Measurements from ENCODE around the gene TJP2. TPM values are rescaled to one million over a fixed set of nuclear protein-coding genes. Genes with fewer than 3 reads are reported as not detected.

TJP2 gene
- total and polyA plus RNA-seq, 2 of the 4 experiments (the other 2 are of a cell fraction): 38.3 to 49.3 TPM

DNA sequence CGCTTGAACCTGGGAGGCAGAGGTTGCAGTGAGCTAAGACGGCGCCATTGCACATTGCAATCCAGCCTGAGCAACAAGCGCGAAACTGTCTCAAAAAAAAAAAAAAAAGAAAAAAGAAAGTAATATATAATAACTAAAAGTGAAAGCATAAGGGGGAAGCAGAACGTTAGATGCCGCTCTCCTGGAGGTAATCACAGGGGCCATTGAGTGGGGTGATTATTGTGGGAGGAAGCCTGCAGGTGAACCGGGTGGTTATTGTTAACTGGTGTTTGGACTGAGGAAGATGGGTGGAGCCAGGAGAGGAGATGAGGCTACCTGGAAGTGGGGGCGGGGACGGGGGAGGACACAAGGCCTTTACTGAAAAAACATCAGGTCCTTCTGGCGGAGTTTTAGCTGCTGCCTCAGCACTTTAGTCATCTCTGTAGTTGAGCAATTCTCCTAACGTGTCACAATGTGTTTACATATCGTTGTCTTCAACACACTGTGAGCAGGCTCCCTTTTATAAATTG lies 5.3 kb upstream of the TJP2 start:
- no peak overlapping the region for H3K18ac ChIP-seq (ENCODE audit: low read depth, low read length)
- no peak overlapping the region for H2AK5ac ChIP-seq (ENCODE audit: low read depth, low read length)
- WGBS, 2 experiments (ENCODE audit: extremely low coverage in 2 of 2, insufficient read length in 1 of 2): no CpG with 5 or more reads among the region's 13 CpGs
- H2BK15ac ChIP-seq (ENCODE audit: low read depth, low read length): no peak overlapping the region
- H3K9ac ChIP-seq (ENCODE audit: low read depth, low read length): no peak overlapping the region
- H4K91ac ChIP-seq (ENCODE audit: insufficient read depth, low read depth, low read length): no peak overlapping the region
- H2AFZ ChIP-seq (replicated peaks; ENCODE audit: low read length, poor library complexity): no peak overlapping the region
- peak; percentile 82 for DNase-seq
- H4K8ac ChIP-seq (ENCODE audit: low read depth in 2 of 2, low read length in 2 of 2): no peak overlapping the region
- in situ Hi-C loops (cut with MboI; ENCODE audit: low sequenced_read_pairs) (no loop called here), dilution Hi-C loops (cut with HindIII; ENCODE audit: low sequenced_read_pairs, unreplicated experiment) (no loop called here), intact Hi-C loops (cut with micrococcal nuclease) (no loop called here)
- H3K4me3 ChIP-seq (ENCODE audit: insufficient read depth, low read depth, low read length): no peak overlapping the region
- POLR2A ChIA-PET (ENCODE audit: unreplicated experiment): no interaction called here
- 0 out of 2 replicates have a peak overlapping the region, but pooled peaks have one; percentile 13 for H2BK120ac ChIP-seq (ENCODE audit: low read depth, low read length)
- CTCF ChIA-PET: interaction anchor here (1.5 kb wide), 1 partner anchor 11 kb away, joined by 4 read pairs; no protein-coding TSS in a partner anchor
- H3K9me3 ChIP-seq (ENCODE audit: control insufficient read depth, insufficient read depth, low read length): no peaks in the 10 kb centered on the region
- H3K56ac ChIP-seq (ENCODE audit: extremely low read depth, insufficient read depth, low read length): no peak overlapping the region
- no peak overlapping the region for H3K23ac ChIP-seq (ENCODE audit: low read depth, low read length)
- BruUV-seq (replicated peaks): no TSS peak
- no peak overlapping the region for H4K5ac ChIP-seq (ENCODE audit: low read depth, low read length)
- H3K4me2 ChIP-seq (ENCODE audit: low read depth, low read length): peak overlapping the region; percentile 37; the same call in 1 of the 2 replicates
- no peaks in the 10 kb centered on the region for H3K27me3 ChIP-seq (ENCODE audit: control insufficient read depth, insufficient read depth, low read length)
- H3K36me3 ChIP-seq (ENCODE audit: control insufficient read depth, insufficient read depth, low read length): no peaks in the 10 kb centered on the region
- H3K79me1 ChIP-seq (ENCODE audit: low read depth in 1 of 2, low read length in 2 of 2): peaks cover 0 to 32% of the 10 kb centered on the region in 2 experiments; a peak in 3 of 4 replicates
- H3K9me1 ChIP-seq (ENCODE audit: insufficient read depth, low read length): peaks cover 6% of the 10 kb centered on the region; the same call in 1 of the 2 replicates
- ATAC-seq (ENCODE audit: low read depth): peak; percentile 75
- no peak overlapping the region for H2BK20ac ChIP-seq (ENCODE audit: low read depth, low read length)
- H2AK9ac ChIP-seq (replicated peaks; ENCODE audit: low read depth, low read length, poor library complexity): no peak overlapping the region
- H4K20me1 ChIP-seq (ENCODE audit: insufficient read depth, low read length): no peaks in the 10 kb centered on the region
- H3K14ac ChIP-seq (replicated peaks; ENCODE audit: low read depth, low read length): no peak overlapping the region
- no peak overlapping the region for H3K27ac ChIP-seq (ENCODE audit: insufficient read depth, low read length)
- H3K4me1 ChIP-seq (ENCODE audit: control insufficient read depth, insufficient read depth, low read length): peaks cover 6% of the 10 kb centered on the region
- H2BK5ac ChIP-seq (ENCODE audit: low read depth, low read length, poor library complexity, severe bottlenecking): no peak overlapping the region
- 0 out of 2 replicates have a peak overlapping the region, but pooled peaks have one; percentile 22 for H3K4ac ChIP-seq (ENCODE audit: low read depth, low read length)
- no peak for TF ChIP-seq FOS (IDR thresholded peaks at IDR 0.05; ENCODE audit: low read depth, low read length)
- no peak for TF ChIP-seq RFX5 (IDR thresholded peaks at IDR 0.05; ENCODE audit: low read depth, low read length)
- no peak for TF ChIP-seq ELK1 (IDR thresholded peaks at IDR 0.05; ENCODE audit: borderline replicate concordance, low read depth, low read length)
- peak; percentile 97 for TF ChIP-seq CEBPB (IDR thresholded peaks at IDR 0.05; ENCODE audit: low read depth, low read length)
- TF ChIP-seq NFE2L2 (IDR thresholded peaks at IDR 0.05; ENCODE audit: low read depth, low read length): peak; percentile 7; the same call in 1 of the 2 replicates
- TF ChIP-seq MAZ (IDR thresholded peaks at IDR 0.05; ENCODE audit: borderline replicate concordance, low read depth, low read length): no peak
- no peak for TF ChIP-seq CTCF (conservative IDR thresholded peaks at IDR 0.05; ENCODE audit: low read depth, low read length)
- 0 out of 2 replicates have a peak, but pooled peaks have one; percentile 34 for TF ChIP-seq BHLHE40 (IDR thresholded peaks at IDR 0.05; ENCODE audit: low read depth, low read length)
- peak; percentile 95 for TF ChIP-seq MAFK (IDR thresholded peaks at IDR 0.05; ENCODE audit: low read depth, low read length)
- TF ChIP-seq SMC3 (IDR thresholded peaks at IDR 0.05; ENCODE audit: low read depth, low read length): no peak
- TF ChIP-seq USF2 (IDR thresholded peaks at IDR 0.05; ENCODE audit: low read depth, low read length): no peak
- TF ChIP-seq MXI1 (IDR thresholded peaks at IDR 0.05; ENCODE audit: borderline replicate concordance, low read depth, low read length): no peak
- no peak for TF ChIP-seq CHD1 (IDR thresholded peaks at IDR 0.05; ENCODE audit: low read depth, low read length)
- no peak for TF ChIP-seq POLR2A (IDR thresholded peaks at IDR 0.05; ENCODE audit: low read depth, low read length)
- TF ChIP-seq RAD21 (IDR thresholded peaks at IDR 0.05; ENCODE audit: low read length): no peak
- TF ChIP-seq RCOR1 (IDR thresholded peaks at IDR 0.05; ENCODE audit: insufficient replicate concordance, low read length): no peak
